Fibroblast of lung (primary cell): ENCODE data around the gene SYNE1.

Experiments used
- CTCF ChIP-seq, 2 donors: IDR thresholded peaks in 1 of 2; conservative IDR thresholded peaks in 1 of 2; 1 replicate in 1 of 2; 2 replicates in 1 of 2; pipeline ENCODE4 v1.5.1; 2011 to 2012; ENCODE audit warnings: low read length in 2 of 2, control low read depth in 1 of 2, inconsistent platforms in 1 of 2, low read depth in 1 of 2, mild to moderate bottlenecking in 1 of 2
- EZH2 ChIP-seq: IDR thresholded peaks from 2 replicates; pipeline ENCODE4 v1.5.1; 2012; ENCODE audit warnings: low read length, control low read depth, mild to moderate bottlenecking; ENCODE audit errors: missing control alignments

GRCh38 chr6:152265651-152266050 lies 371.5 kb downstream of the SYNE1 start:
- TF ChIP-seq EZH2 (no peak), CTCF (conservative IDR thresholded peaks at IDR 0.05 in 1 of 2, IDR thresholded peaks at IDR 0.05 in 1 of 2; ENCODE audit: low read depth in 1 of 2, low read length in 2 of 2) (no peak)
